ENCODE data around the gene EBF3. TPM values are rescaled to one million over a fixed set of nuclear protein-coding genes. Genes with fewer than 3 reads are reported as not detected.
A peak's percentile ranks its signal among the peaks of the same experiment; 100 is the strongest.

Gene EBF3
- total RNA-seq, 2 experiments from 2014 or later: not detected

DNA sequence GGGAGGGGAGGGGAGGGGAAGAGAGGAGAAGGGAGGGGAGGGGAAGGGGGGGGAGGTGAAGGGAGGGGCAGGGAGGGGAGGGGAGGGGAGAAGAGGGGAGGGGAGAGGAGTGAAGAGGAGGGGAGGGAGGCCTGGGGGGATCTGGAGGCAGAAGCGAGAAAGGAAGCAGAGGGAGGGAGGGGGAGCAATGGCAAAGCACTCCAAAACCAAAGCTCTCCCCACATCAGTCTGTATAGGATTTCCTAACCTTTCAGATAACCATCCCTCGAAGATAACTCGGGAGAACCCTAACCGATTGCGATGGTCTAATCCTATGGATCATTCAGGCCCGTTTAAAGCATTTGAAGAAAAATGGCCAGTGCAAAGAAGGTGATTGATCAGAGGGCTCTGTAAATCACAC, 19.0 kb downstream of the EBF3 start:
- H3K27me3 Mint-ChIP-seq: peaks cover 11% of the 10 kb centered on the region
- H3K27ac Mint-ChIP-seq: no peak overlapping the region
- no peaks in the 10 kb centered on the region for H3K9me3 Mint-ChIP-seq
- intact Hi-C loops (cut with micrococcal nuclease): no loop called here
- ChIA-PET POLR2A (no interaction called here), CTCF (no interaction called here)
- H3K4me1 Mint-ChIP-seq (ENCODE audit: low read depth): no peaks in the 10 kb centered on the region
- H3K36me3 Mint-ChIP-seq: no peaks in the 10 kb centered on the region
- no peak overlapping the region for H3K4me3 Mint-ChIP-seq
- DNase-seq: no peak

DNA sequence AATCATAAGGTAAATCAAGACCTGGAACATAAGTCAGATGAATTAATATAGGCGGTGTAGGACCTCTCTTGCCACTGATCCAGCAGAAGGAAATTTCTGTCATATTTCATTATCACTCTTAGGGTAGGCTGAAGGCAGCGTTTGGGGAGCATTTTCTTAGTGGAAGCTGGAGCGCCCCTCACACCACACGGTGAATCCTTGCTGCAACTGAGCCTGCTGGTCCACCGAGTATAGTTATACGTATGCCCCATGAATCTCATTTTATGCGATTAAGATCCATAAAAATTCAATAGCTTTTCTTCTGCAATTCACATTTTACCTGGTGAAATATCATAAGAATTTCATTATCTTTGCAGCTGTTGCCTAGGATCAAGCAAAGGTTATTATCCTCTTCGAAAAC, 19.6 kb downstream of the EBF3 start:
- CTCF ChIA-PET: no interaction called here
- POLR2A ChIA-PET: no interaction called here

DNA sequence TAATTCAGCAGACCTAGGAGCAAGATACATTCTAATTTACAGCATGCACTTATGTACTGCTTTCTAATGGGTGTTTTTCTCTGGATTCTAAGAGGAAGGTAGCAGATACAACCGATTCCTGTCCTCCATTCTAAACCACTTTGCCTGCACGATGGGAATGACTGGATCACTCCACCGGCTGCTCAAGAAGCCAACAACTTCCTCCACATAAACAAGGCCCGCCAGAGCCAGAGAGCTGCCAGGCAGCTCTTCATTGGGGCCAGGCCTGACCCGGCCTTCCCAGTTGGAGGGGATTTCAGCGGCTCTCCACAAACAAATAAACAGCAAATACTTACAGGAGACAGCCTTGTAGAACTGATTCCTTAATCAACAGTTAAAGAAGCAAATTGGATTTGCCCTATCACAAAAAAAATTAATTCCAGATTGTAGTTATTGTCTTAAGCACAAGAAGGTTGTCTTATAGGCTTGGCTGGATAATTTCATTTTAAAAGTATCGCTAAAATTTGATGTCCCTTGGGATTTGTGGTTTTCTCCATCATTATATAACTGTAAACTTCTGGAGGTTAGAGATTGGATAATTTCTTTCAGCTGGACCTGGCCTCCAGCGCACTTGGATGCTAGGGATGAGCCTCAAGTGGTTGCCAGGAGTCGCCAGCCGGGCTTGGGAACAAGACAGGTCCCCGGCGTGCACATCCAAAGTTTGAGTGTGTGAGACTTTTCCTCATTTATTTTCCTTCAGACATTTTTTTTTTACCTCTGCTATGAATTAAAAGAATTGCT, 20.9 kb downstream of the EBF3 start:
- Mint-ChIP-seq H3K4me1 (ENCODE audit: low read depth) (no peaks in the 10 kb centered on the region), H3K36me3 (no peaks in the 10 kb centered on the region)

More for the DNA sequence above, 19.6 kb downstream of the EBF3 start:
- no peak overlapping the region for H3K4me3 Mint-ChIP-seq
- no peak for DNase-seq
- intact Hi-C loops (cut with micrococcal nuclease): no loop called here
- H3K27ac Mint-ChIP-seq: no peak overlapping the region
- no peaks in the 10 kb centered on the region for H3K9me3 Mint-ChIP-seq
- peaks cover 12% of the 10 kb centered on the region for H3K27me3 Mint-ChIP-seq
- H3K4me1 Mint-ChIP-seq (ENCODE audit: low read depth): no peaks in the 10 kb centered on the region
- H3K36me3 Mint-ChIP-seq: no peaks in the 10 kb centered on the region

DNA sequence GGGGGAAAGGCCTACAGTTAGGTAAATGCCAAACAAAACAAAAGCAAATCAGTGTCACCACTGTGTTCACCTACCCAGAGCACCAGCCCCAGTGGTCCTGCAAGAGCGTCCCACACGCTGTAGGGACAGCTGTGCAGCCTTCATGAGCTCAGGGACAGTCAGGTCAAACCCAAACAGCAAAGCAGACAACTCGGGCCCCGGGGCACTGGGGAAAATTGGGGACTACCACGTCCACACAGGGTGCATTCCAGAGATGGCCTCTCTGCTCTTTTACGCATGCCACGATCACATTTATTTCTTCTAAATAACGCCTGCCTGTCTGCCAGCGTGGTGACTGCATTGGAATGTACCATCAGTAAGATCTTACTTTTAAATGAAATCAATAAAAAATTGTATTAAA, 21.7 kb downstream of the EBF3 start:
- Mint-ChIP-seq H3K4me3 (no peak overlapping the region), H3K9me3 (no peaks in the 10 kb centered on the region), H3K4me1 (ENCODE audit: low read depth) (no peaks in the 10 kb centered on the region), H3K27ac (no peak overlapping the region), H3K36me3 (no peaks in the 10 kb centered on the region), H3K27me3 (peaks cover 11% of the 10 kb centered on the region)
- no peak for DNase-seq
- CTCF ChIA-PET: no interaction called here
- POLR2A ChIA-PET: no interaction called here
- intact Hi-C loops (cut with micrococcal nuclease): no loop called here

More for the DNA sequence above, 20.9 kb downstream of the EBF3 start:
- Mint-ChIP-seq H3K9me3 (no peaks in the 10 kb centered on the region), H3K27me3 (peaks cover 11% of the 10 kb centered on the region), H3K27ac (no peak overlapping the region), H3K4me3 (no peak overlapping the region)
- CTCF ChIA-PET: no interaction called here
- POLR2A ChIA-PET: no interaction called here
- intact Hi-C loops (cut with micrococcal nuclease): no loop called here
- peak; percentile 1 for DNase-seq

DNA sequence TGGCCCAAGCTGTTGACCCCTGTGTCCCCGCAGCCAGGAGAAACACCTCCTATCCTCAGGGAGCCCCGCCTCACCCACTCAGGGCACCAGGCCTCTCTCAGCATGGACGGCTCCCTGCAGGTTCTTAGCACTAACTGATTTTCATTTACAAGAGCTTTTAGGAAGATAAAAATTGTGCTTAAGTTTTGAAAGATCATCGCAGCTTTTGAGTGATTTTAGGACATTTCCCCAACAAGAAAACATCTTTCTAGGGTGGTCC, 22.1 kb downstream of the EBF3 start:
- no peaks in the 10 kb centered on the region for H3K9me3 Mint-ChIP-seq
- no peak for DNase-seq
- no peaks in the 10 kb centered on the region for H3K36me3 Mint-ChIP-seq
- H3K27me3 Mint-ChIP-seq: peaks cover 11% of the 10 kb centered on the region
- CTCF ChIA-PET: no interaction called here
- H3K4me1 Mint-ChIP-seq (ENCODE audit: low read depth): no peaks in the 10 kb centered on the region
- POLR2A ChIA-PET: no interaction called here
- H3K4me3 Mint-ChIP-seq: no peak overlapping the region
- H3K27ac Mint-ChIP-seq: no peak overlapping the region
- intact Hi-C loops (cut with micrococcal nuclease): no loop called here

DNA sequence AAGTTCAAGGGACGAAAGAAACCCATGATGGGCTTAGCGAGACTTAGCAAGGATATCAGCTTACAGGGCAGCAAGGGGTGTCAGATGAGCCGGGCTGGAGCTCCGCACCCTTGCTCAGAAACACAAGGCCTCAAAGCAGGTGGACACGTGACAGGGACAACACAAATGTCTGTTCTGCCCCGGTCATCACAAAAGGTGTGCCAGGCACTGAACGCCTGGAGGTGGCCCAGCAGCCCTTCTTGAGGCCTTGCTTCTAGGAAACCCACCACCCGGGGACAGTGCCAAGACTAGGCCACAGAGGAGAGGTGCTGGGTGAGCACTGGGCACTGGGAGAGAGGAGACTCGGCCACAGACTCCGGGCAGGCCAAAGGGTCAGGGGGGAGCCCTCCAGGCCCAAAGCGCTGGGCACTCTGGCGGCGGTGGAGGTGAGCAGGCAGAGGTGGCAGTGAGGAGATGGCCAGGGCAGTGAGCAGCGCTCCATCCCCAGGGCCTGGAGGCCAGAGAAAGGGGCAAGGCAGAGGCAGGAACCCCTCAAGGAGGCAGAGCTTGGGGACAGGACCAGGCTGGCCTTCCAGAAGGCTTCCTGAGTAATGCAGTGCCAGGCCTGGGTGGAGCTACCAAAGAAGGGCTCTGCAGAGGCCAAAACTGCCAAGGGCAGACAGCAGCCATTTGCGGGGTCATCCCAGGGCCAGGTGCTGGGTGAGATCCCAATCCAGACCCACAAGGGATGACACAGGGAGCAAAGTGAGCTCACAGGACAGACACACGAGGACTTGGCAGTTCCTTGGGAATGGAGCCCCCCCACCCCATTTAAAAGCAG, 22.7 kb downstream of the EBF3 start:
- intact Hi-C loops (cut with micrococcal nuclease): no loop called here
- H3K4me1 Mint-ChIP-seq (ENCODE audit: low read depth): no peaks in the 10 kb centered on the region
- no peak overlapping the region for H3K27ac Mint-ChIP-seq
- H3K36me3 Mint-ChIP-seq: no peaks in the 10 kb centered on the region
- ChIA-PET POLR2A (no interaction called here), CTCF (no interaction called here)
- no peak for DNase-seq
- no peak overlapping the region for H3K4me3 Mint-ChIP-seq
- H3K9me3 Mint-ChIP-seq: no peaks in the 10 kb centered on the region
- H3K27me3 Mint-ChIP-seq: peaks cover 7% of the 10 kb centered on the region

DNA sequence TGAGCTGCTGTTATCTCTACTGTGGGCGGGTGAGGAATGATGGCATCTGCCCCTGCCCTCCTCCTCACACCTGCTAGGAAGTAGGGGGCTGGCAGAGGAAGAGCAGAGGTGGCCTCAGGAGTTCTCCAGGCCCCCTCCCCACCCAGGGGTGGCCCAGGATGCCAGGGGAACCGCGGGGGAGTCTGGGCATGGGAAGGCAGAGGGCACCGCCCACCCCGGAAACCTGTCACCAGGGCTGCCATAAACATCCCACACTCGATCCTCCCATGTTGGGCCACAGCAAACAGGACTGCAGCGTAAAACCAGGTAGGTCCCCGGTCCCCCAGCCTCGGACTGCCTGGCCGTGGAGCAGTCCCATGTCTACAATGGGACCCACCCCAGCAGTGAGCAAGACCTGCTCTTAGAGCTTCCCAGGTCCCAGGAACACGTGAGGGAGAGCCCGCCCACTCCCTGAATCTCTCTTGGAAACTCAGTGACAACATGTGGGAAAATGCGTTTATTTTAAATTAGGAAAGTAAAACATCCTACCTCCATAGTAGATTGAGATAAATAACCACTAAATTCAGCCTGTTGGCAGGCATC, 23.4 kb downstream of the EBF3 start:
- Mint-ChIP-seq H3K4me3 (no peak overlapping the region), H3K27ac (no peak overlapping the region), H3K27me3 (peaks cover 6% of the 10 kb centered on the region), H3K4me1 (ENCODE audit: low read depth) (no peaks in the 10 kb centered on the region), H3K36me3 (no peaks in the 10 kb centered on the region), H3K9me3 (no peaks in the 10 kb centered on the region)
- CTCF ChIA-PET: no interaction called here
- POLR2A ChIA-PET: no interaction called here
- intact Hi-C loops (cut with micrococcal nuclease): no loop called here
- no peak for DNase-seq

DNA sequence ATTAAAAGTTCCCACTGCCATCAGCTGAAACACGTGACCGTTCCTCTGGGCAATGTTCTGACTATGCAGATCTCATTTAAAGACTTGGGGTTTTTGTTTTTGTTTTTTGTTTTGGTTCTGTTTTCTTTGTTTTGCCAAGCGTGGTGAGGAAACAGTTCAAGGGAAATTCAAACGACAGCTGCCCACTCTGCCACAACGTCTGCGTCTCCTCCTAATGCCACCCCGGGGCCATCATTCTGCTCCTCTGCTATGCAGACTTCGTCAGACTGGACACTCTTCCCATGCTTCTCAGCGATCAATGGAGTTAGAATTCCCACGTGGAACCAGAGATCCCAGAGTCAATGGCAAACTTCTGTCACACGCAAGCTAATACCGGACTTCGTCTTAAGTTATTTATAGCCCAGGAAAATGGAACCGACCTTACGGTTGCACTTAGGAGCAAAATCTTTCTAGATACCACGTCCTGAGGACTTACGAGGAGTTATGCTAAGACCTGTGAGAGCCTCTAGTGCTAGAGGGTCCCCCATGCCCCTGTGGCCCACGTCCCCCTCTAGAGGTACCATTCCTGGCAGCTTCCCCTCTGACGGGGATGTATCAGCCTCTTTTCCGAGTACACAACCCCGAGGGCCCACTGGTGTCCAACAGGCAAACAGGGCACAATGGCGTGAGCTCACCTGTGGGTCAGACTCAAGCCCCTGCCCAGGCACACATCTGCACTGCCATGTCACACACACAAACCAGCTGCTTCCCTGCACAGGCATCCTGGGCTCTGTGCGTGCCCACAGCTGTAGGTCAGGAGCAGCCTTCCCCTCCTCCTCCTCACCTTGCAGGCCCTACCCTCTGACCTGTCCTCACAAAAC, 24.4 kb downstream of the EBF3 start:
- Mint-ChIP-seq H3K4me1 (ENCODE audit: low read depth) (no peaks in the 10 kb centered on the region), H3K36me3 (no peaks in the 10 kb centered on the region), H3K9me3 (no peaks in the 10 kb centered on the region), H3K27ac (no peak overlapping the region), H3K27me3 (peaks cover 6% of the 10 kb centered on the region), H3K4me3 (no peak overlapping the region)
- POLR2A ChIA-PET: no interaction called here
- CTCF ChIA-PET: interaction anchor here (1.0 kb wide), 1 partner anchor 51 kb away, joined by 3 read pairs; no protein-coding TSS in a partner anchor
- no peak for DNase-seq
- intact Hi-C loops (cut with micrococcal nuclease): no loop called here

DNA sequence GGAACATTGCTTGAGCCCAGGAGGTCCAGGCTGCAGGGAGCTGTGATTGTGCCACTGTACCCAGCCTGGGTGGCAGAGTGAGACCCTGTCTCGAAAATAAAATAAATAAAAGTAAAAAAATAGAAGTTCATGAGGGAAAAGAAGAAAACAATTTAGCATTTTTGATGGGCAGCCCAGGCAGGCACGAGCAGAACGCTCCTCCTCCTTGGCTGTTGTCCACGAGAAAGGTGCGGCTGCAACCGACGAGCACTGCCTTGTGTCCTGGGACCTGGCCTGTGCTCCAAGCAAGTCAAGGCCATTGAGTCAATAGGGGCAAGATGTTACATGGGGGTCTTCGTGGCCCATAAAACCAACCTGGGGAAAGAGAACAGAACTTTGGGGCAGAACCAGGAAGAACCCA, 25.6 kb downstream of the EBF3 start:
- POLR2A ChIA-PET: no interaction called here
- no peak overlapping the region for H3K27ac Mint-ChIP-seq
- H3K4me1 Mint-ChIP-seq (ENCODE audit: low read depth): no peaks in the 10 kb centered on the region
- peaks cover 2% of the 10 kb centered on the region for H3K27me3 Mint-ChIP-seq
- no peaks in the 10 kb centered on the region for H3K36me3 Mint-ChIP-seq
- intact Hi-C loops (cut with micrococcal nuclease): no loop called here
- no peak for DNase-seq
- H3K4me3 Mint-ChIP-seq: no peak overlapping the region
- CTCF ChIA-PET: no interaction called here
- H3K9me3 Mint-ChIP-seq: no peaks in the 10 kb centered on the region

DNA sequence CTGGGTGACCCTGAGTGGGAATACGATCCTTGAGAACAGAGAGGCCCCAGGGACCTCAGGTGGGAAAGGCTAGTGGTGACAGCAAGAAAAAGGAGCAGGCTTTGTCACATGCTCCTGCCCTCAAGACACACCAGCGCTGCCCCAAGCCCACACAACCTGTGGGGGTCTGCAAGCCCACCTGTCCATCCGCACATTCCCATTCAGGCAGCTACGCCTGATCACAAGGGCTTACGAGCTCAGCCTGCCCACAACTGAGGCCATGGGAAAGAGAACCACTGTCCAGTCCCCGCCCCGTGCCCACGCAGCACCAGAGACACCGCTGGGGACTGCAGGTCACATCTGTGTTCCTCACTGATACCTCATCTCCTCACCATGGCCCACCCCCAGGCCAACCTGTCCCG, 26.7 kb downstream of the EBF3 start:
- Mint-ChIP-seq H3K27ac (no peak overlapping the region), H3K36me3 (no peaks in the 10 kb centered on the region), H3K27me3 (peaks cover 2% of the 10 kb centered on the region), H3K4me3 (no peak overlapping the region), H3K4me1 (ENCODE audit: low read depth) (no peaks in the 10 kb centered on the region), H3K9me3 (no peaks in the 10 kb centered on the region)
- ChIA-PET POLR2A (no interaction called here), CTCF (no interaction called here)
- intact Hi-C loops (cut with micrococcal nuclease): no loop called here
- no peak for DNase-seq

DNA sequence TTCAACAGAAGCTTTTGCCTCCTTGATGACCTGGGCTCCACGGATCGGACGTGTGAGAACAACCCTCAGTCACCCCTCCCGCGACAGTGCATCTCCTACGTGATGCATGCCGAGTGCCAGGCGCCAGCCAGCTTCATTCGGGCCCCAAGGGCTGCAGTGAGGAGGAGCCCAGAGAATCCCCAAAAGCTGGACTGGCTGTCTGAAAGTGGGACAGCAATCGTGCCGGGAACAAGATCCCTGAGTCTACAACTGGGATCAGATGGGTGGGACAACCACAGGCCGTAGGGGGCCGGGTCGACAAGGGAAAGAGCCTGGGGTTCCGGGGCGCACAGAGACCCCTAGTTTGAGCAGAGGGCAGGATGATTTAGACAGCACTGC, 27.2 kb downstream of the EBF3 start:
- Mint-ChIP-seq H3K36me3 (no peaks in the 10 kb centered on the region), H3K4me1 (ENCODE audit: low read depth) (no peaks in the 10 kb centered on the region), H3K27ac (no peak overlapping the region), H3K4me3 (no peak overlapping the region), H3K9me3 (no peaks in the 10 kb centered on the region), H3K27me3 (peaks cover 2% of the 10 kb centered on the region)
- CTCF ChIA-PET: no interaction called here
- POLR2A ChIA-PET: no interaction called here
- DNase-seq: no peak
- intact Hi-C loops (cut with micrococcal nuclease): no loop called here

DNA sequence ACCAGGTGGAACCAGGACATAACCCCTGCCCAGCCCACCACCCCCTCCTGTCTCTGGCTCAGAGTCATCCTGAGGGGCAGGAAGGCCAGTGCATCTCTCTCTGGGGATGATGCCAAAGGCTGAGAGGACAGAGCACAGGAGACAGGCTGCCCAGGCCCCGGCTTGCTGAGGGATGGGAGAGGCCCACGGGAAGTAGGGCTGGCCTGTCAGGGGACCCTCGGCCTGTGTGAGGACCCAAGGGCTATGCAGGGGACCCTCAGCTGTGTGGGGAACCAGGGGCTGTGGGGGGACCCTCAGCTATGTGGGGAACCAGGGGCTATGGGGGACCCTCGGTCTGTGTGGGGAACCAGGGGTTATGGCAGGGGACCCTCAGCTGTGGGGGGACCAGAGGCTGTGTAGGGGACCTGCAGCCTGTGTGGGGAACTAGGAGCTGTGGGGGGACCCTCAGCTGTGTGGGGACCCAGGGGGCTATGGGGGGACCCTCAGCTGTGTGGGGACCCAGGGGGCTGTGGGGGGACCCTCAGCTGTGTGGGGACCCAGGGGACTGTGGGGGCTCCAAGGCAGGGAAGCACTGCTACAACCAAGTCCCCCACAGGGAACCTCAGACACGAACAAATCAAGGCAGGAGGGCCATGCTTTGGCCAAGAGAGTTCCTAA, 27.7 kb downstream of the EBF3 start:
- Mint-ChIP-seq H3K27me3 (peaks cover 2% of the 10 kb centered on the region), H3K4me1 (ENCODE audit: low read depth) (no peaks in the 10 kb centered on the region), H3K4me3 (no peak overlapping the region), H3K36me3 (no peaks in the 10 kb centered on the region), H3K27ac (no peak overlapping the region), H3K9me3 (no peaks in the 10 kb centered on the region)
- ChIA-PET POLR2A (no interaction called here), CTCF (no interaction called here)
- intact Hi-C loops (cut with micrococcal nuclease): no loop called here
- DNase-seq: no peak
